Body of pancreas (tissue), 4 donors: ENCODE measurements around the gene SPDYC.

Source experiments
- POLR2A ChIP-seq, 3 donors: fragments of 450-650 bp; IDR thresholded peaks; one replicate each; pipeline ENCODE4 v1.6.1; 2016; ENCODE audit warnings: antibody characterized with exemption in 3 of 3, mild to moderate bottlenecking in 2 of 3
- TF ChIP-seq, protein P1 (sequence below), 7 experiments: fragments of 450-650 bp in 4 of 7; fragments of 200-600 bp in 3 of 7; sonication (generic) in 3 of 7; IDR thresholded peaks; one replicate each; pipeline ENCODE4 v1.5.1; 2016 to 2019; ENCODE audit warnings: antibody characterized with exemption in 7 of 7

DNA sequence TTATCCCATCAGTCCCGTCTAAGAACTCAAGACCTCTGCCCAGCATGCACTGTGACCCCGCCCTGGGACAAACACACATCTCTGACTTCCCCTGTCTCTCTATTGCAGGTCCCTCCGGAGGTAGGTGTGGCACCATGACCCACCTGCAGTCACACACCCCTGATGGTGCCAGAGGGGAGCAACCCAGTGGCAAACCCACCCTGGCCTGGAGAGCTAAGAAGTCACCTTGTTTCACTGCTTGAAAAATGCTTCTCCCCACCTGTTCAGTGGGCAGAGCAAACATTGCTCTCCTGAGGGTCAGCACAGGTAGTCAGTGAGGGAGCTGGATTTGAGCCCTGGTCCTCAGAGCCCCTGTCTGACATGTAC, 35.6 kb downstream of the SPDYC start:
- TF ChIP-seq POLR2A (IDR thresholded peaks at IDR 0.05), result no peak
- TF ChIP-seq, protein P1, sequence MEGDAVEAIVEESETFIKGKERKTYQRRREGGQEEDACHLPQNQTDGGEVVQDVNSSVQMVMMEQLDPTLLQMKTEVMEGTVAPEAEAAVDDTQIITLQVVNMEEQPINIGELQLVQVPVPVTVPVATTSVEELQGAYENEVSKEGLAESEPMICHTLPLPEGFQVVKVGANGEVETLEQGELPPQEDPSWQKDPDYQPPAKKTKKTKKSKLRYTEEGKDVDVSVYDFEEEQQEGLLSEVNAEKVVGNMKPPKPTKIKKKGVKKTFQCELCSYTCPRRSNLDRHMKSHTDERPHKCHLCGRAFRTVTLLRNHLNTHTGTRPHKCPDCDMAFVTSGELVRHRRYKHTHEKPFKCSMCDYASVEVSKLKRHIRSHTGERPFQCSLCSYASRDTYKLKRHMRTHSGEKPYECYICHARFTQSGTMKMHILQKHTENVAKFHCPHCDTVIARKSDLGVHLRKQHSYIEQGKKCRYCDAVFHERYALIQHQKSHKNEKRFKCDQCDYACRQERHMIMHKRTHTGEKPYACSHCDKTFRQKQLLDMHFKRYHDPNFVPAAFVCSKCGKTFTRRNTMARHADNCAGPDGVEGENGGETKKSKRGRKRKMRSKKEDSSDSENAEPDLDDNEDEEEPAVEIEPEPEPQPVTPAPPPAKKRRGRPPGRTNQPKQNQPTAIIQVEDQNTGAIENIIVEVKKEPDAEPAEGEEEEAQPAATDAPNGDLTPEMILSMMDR (IDR thresholded peaks at IDR 0.05), result no peak
